DOHH2 (cell line): ENCODE data around the gene PRTN3.
"Not testable (repeated sequence)": the region's sequence is repeated elsewhere in the genome, so short reads cannot be mapped to it uniquely, and the experiment has no call there.

Experiments
- H3F3A ChIP-seq: fragments of 200-600 bp; sonication (generic), shearing (Covaris generic); 2 replicates; pipeline ENCODE4 v1.6.0; 2016; ENCODE audit warnings: antibody characterized with exemption, mild to moderate bottlenecking; ENCODE audit not compliant: control insufficient read depth, insufficient read depth
- H3K27ac ChIP-seq: fragments of 200-600 bp; sonication (generic); 2 replicates; pipeline ENCODE4 v1.5.1; 2014; ENCODE audit warnings: low read depth, mild to moderate bottlenecking, low read length, moderate library complexity
- H3K27me3 ChIP-seq: fragments of 200-600 bp; sonication (generic); 2 replicates; pipeline ENCODE4 v1.6.1; 2014; ENCODE audit warnings: mild to moderate bottlenecking, low read length, mixed read lengths; ENCODE audit not compliant: control insufficient read depth
- H3K36me3 ChIP-seq: fragments of 200-600 bp; sonication (generic); 2 replicates; pipeline ENCODE4 v1.6.1; 2014; ENCODE audit warnings: mild to moderate bottlenecking, low read length, moderate library complexity, mixed read lengths; ENCODE audit not compliant: control insufficient read depth
- H3K4me1 ChIP-seq: fragments of 200-600 bp; sonication (generic); 2 replicates; pipeline ENCODE4 v1.6.1; 2014; ENCODE audit warnings: mild to moderate bottlenecking, low read length, mixed read lengths; ENCODE audit not compliant: control insufficient read depth
- H3K4me2 ChIP-seq: fragments of 200-600 bp; sonication (generic); 2 replicates; pipeline ENCODE4 v1.6.0; 2014; ENCODE audit warnings: mild to moderate bottlenecking, low read length, moderate library complexity
- H3K4me3 ChIP-seq: fragments of 200-600 bp; sonication (generic); 2 replicates; pipeline ENCODE4 v1.5.1; 2014; ENCODE audit warnings: mild to moderate bottlenecking, low read length, mixed read lengths
- H3K79me2 ChIP-seq: fragments of 200-600 bp; sonication (generic); 2 replicates; pipeline ENCODE4 v1.6.1; 2014; ENCODE audit warnings: mild to moderate bottlenecking, low read length, mixed read lengths; ENCODE audit not compliant: control insufficient read depth
- H3K9me2 ChIP-seq: fragments of 200-600 bp; sonication (generic); replicated peaks from 2 replicates; pipeline ENCODE4 v1.6.1; 2014; ENCODE audit warnings: mild to moderate bottlenecking, low read length, mixed read lengths; ENCODE audit not compliant: control insufficient read depth
- H3K9me3 ChIP-seq: fragments of 200-600 bp; sonication (generic); 2 replicates; pipeline ENCODE4 v1.6.1; 2014; ENCODE audit warnings: antibody characterized with exemption, low read length, mixed read lengths; ENCODE audit not compliant: control insufficient read depth, insufficient read depth
- H4K20me1 ChIP-seq: fragments of 200-600 bp; sonication (generic); 2 replicates; pipeline ENCODE4 v1.6.0; 2014; ENCODE audit warnings: low read depth, mild to moderate bottlenecking, antibody characterized with exemption, low read length, moderate library complexity; ENCODE audit not compliant: control insufficient read depth, insufficient read depth
- EZH2phosphoT487 ChIP-seq: fragments of 200-600 bp; sonication (generic); IDR thresholded peaks from 2 replicates; pipeline ENCODE4 v1.6.1; 2017; ENCODE audit warnings: borderline replicate concordance, mild to moderate bottlenecking, antibody characterized with exemption, low read length, moderate library complexity, mixed read lengths
- TF ChIP-seq, protein P1 (sequence below): fragments of 200-600 bp; sonication (generic); IDR thresholded peaks from one replicate; pipeline ENCODE4 v1.5.1; 2014; ENCODE audit warnings: antibody characterized with exemption, mild to moderate bottlenecking, low read depth, low read length; ENCODE audit not compliant: poor library complexity, severe bottlenecking

Gene PRTN3

DNA sequence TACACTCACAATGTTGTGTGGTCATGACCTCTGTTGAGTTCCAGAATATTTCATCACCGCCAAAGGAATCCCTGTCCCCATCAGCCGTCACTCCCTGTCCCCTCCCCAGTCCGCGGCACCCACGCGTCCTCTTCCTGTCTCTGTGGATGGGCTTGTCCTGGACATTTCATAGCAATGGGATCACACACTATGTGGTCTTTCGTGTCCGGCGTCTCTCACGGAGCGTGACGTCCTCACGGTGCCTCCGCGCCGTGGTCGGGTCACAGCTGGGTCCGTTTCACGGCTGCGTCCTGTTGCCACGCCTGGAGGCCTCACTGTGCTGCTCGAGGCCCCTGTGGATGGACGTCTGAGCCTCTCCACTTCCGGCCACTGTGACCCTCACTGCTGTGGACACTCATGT is 6.6 kb upstream of the PRTN3 start:
- H3K27ac ChIP-seq, result no peak overlapping the region
- no peak overlapping the region for H3K4me3 ChIP-seq
- H3K79me2 ChIP-seq, result no peaks in the 10 kb centered on the region
- no peaks in the 10 kb centered on the region for H3K9me3 ChIP-seq
- no peak for TF ChIP-seq EZH2phosphoT487
- TF ChIP-seq, protein P1, sequence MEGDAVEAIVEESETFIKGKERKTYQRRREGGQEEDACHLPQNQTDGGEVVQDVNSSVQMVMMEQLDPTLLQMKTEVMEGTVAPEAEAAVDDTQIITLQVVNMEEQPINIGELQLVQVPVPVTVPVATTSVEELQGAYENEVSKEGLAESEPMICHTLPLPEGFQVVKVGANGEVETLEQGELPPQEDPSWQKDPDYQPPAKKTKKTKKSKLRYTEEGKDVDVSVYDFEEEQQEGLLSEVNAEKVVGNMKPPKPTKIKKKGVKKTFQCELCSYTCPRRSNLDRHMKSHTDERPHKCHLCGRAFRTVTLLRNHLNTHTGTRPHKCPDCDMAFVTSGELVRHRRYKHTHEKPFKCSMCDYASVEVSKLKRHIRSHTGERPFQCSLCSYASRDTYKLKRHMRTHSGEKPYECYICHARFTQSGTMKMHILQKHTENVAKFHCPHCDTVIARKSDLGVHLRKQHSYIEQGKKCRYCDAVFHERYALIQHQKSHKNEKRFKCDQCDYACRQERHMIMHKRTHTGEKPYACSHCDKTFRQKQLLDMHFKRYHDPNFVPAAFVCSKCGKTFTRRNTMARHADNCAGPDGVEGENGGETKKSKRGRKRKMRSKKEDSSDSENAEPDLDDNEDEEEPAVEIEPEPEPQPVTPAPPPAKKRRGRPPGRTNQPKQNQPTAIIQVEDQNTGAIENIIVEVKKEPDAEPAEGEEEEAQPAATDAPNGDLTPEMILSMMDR, result no peak
- no peaks in the 10 kb centered on the region for H3F3A ChIP-seq
- no peaks in the 10 kb centered on the region for H4K20me1 ChIP-seq
- H3K9me2 ChIP-seq, result no peaks in the 10 kb centered on the region
- H3K27me3 ChIP-seq, result no peaks in the 10 kb centered on the region
- no peaks in the 10 kb centered on the region for H3K4me1 ChIP-seq
- no peak overlapping the region for H3K4me2 ChIP-seq
- no peaks in the 10 kb centered on the region for H3K36me3 ChIP-seq

- Histone ChIP-seq H3K9me2 (no peaks in the 10 kb centered on the region), H3K79me2 (no peaks in the 10 kb centered on the region), H3K27me3 (no peaks in the 10 kb centered on the region), H3K4me3 (no peak overlapping the region), H4K20me1 (no peaks in the 10 kb centered on the region), H3K4me2 (no peak overlapping the region), H3K9me3 (no peaks in the 10 kb centered on the region), H3F3A (no peaks in the 10 kb centered on the region), H3K4me1 (no peaks in the 10 kb centered on the region), H3K27ac (no peak overlapping the region), H3K36me3 (no peaks in the 10 kb centered on the region)
- no peak for TF ChIP-seq EZH2phosphoT487
- TF ChIP-seq, protein P1, result no peak
Measured at GRCh38 chr19:835210-835810, 5.5 kb upstream of the PRTN3 start.

DNA sequence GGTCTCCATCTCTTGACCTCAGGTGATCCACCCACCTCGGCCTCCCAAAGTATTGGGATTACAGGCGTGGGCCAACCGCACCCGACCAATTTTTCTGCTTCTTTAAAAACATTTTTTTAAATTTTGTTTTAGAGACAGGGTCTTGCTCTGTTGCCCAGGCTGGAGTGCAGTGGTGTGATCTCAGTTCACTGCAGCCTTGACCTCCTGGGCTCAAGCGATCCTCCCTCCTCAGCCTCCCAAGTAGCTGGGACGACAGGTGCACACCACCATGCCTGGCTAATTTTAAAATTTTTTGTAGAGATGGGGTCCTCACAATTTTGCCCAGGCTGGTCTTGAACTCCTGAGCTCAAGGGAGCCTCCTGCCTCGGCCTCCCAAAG is 2.0 kb downstream of the PRTN3 start:
- H4K20me1 ChIP-seq, H3K79me2 ChIP-seq, H3F3A ChIP-seq, H3K4me3 ChIP-seq, H3K9me3 ChIP-seq, H3K9me2 ChIP-seq, H3K27ac ChIP-seq, H3K36me3 ChIP-seq, H3K27me3 ChIP-seq, H3K4me2 ChIP-seq: not testable (repeated sequence)
- peaks cover 15% of the 10 kb centered on the region for H3K4me1 ChIP-seq

DNA sequence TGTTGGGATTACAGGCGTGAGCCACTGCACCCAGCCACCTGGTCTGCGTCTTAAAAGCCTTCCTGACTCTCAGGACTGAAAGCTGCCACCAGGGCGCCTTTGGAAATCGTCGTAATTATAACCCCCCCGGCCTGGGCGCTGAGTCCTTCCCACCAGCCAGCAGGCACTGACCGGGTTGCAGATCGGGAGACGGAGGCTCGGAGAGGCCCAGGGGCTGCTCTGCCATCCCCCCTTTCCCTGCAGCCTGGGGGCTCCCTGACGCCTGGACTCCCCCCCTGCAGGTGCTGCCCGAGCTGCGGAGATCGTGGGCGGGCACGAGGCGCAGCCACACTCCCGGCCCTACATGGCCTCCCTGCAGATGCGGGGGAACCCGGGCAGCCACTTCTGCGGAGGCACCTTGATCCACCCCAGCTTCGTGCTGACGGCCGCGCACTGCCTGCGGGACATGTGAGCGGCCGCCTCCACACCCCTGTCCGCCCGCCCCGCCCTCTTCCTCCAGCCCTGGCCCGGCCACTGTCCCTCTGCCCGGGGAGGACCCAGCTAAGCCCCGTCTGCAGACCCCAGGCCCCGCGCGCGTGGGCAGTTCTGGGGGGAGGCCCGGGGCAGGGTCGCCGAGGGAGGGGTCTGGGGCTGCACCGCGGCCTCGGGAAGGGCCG is 2.5 kb downstream of the PRTN3 start:
- H3K36me3 ChIP-seq, result no peaks in the 10 kb centered on the region
- H3F3A ChIP-seq, result no peaks in the 10 kb centered on the region
- H3K79me2 ChIP-seq, result no peaks in the 10 kb centered on the region
- peaks cover 10% of the 10 kb centered on the region for H3K27me3 ChIP-seq
- no peak overlapping the region for H3K4me2 ChIP-seq
- TF ChIP-seq, protein P1, result no peak
- no peak for TF ChIP-seq EZH2phosphoT487
- no peak overlapping the region for H3K4me3 ChIP-seq
- no peaks in the 10 kb centered on the region for H3K9me2 ChIP-seq
- no peaks in the 10 kb centered on the region for H4K20me1 ChIP-seq
- H3K9me3 ChIP-seq, result no peaks in the 10 kb centered on the region
- H3K4me1 ChIP-seq, result peaks cover 15% of the 10 kb centered on the region
- no peak overlapping the region for H3K27ac ChIP-seq
